Pancreas (tissue), 10 donors: ENCODE measurements around the gene CCDC71. TPM values are rescaled to one million over a fixed set of nuclear protein-coding genes. Genes with fewer than 3 reads are reported as not detected.

Experiments
- ATAC-seq, 4 donors: fragments of 200-7000 bp; cut with Tn5 transposase; one replicate each; pipeline versions ENCODE4 v1.8.0 to v1.9.1; 2020; ENCODE audit warnings: mild to moderate bottlenecking in 4 of 4, moderate library complexity in 4 of 4
- DNase-seq, 6 donors: peaks; one replicate each; pipeline ENCODE4 v3.0.0-alpha.2; 2020
- FAIRE-seq: peaks from 2 replicates; lab custom pipeline; 2012; peaks lifted over from hg19 to GRCh38; lab: Jason Lieb, UNC
- H3K27ac ChIP-seq, 4 donors: fragments of 200-600 bp; sonication (generic); 1 replicate in 3 of 4; 2 replicates in 1 of 4; pipeline versions ENCODE4 v1.5.0 to v1.8.0; 2020
- H3K27me3 ChIP-seq, 4 donors: fragments of 200-600 bp; one replicate each; pipeline ENCODE4 v1.8.0; 2021
- H3K36me3 ChIP-seq, 3 donors: fragments of 200-600 bp; sonication (generic) in 1 of 3; one replicate each; pipeline versions ENCODE4 v1.5.0 to v1.8.0; 2020 to 2021
- H3K4me1 ChIP-seq, 3 donors: fragments of 200-600 bp; one replicate each; pipeline ENCODE4 v1.8.0; 2021
- H3K4me3 ChIP-seq, 4 donors: fragments of 200-600 bp; sonication (generic) in 2 of 4; one replicate each; pipeline versions ENCODE4 v1.5.0 to v1.8.0; 2020 to 2021
- H3K9me3 ChIP-seq, 4 donors: fragments of 200-600 bp; one replicate each; pipeline ENCODE4 v1.8.0; 2021
- WGBS, 2 donors: extraction: QIAGEN DNeasy Blood & Tissue Kit; methylation state at CpG; one replicate each; pipeline ENCODE4 v1.1.7; 2013; 5-methylcytosine and 5-hydroxymethylcytosine counted together
- intact Hi-C, 3 donors: fragments of 100-400 bp; cut with DNase I; formaldehyde crosslinking; loops; one replicate each; pipeline versions ENCODE4 v1.11.1 to v1.14.2; 2022
- polyA plus RNA-seq, 2 donors: library from polyadenylated mRNA; stranded (reverse); fragments of 200-250 nt; gene quantifications; one replicate each; pipeline ENCODE4 v1.2.3, GENCODE V29; 2013
- total RNA-seq, 6 donors: library from RNA; stranded (reverse); fragmentation: NEBNext Ultra II Directional in 4 of 6; extraction: Animal tissue kit (Norgen Biotek cat#: 25700) in 4 of 6; gene quantifications; one replicate each; pipeline versions ENCODE4 v1.2.1 to v1.2.4, GENCODE V29; 2021 to 2023
- TF ChIP-seq, protein P1 (sequence below), 4 donors: fragments of 200-600 bp; sonication (generic) in 3 of 4; IDR thresholded peaks; one replicate each; pipeline versions ENCODE4 v1.5.0 to v1.8.0; 2021; ENCODE audit warnings: antibody characterized with exemption in 4 of 4
- donor health status: healthy with polysubstance abuse.
- donor health status: DM: no; HTN: no; CAD: no; lungs with moderate emphysema.
- donor health status: DM: no; HTN: no; CAD: no.
- donor health status: control.
- donor health status: control.
- donor health status: Bipolar disorder and iron deficiency.
- donor health status: DM: yes; HTN: yes; CAD: no.
- donor health status: DM: no; HTN: no; CAD: no.
- donor health status: DM: no; HTN: no; CAD: no.
- donor health status: DM: yes; HTN: yes; CAD: no.

Gene CCDC71
- total and polyA plus RNA-seq, 8 donors = 5.9 to 11.0 (median 8.3) TPM

DNA sequence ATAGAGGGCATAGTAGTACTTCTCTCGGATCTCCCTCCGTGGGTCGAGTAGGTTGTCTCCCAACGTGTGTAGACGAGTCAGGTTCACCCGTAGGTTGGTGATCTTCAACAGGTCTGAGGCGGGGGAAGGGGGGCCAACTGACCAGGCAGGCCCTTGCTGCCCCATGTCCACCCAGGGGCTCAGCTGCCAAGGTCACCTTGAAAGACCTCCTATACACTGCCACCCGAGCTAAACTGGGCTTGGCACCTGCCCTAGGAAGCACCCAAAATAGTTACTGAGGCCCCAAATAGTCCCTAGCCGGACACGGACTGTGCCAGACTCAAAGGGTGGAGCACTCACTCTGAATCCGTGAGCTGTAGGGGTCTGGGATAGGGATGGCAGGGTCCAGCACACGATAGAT lies 35.1 kb downstream of the CCDC71 start:
- FAIRE-seq (no peak), DNase-seq (no peak), ATAC-seq (no peak)
- Histone ChIP-seq H3K27ac (no peak overlapping the region), H3K4me3 (no peak overlapping the region), H3K27me3 (no peaks in the 10 kb centered on the region), H3K36me3 (peaks cover 0 to under 1% (median 0%) of the 10 kb centered on the region in 3 donors), H3K9me3 (no peaks in the 10 kb centered on the region), H3K4me1 (peaks cover 0 to 9% (median 7%) of the 10 kb centered on the region in 3 donors)
- WGBS, 2 donors = 79 to 86% methylated on average over 12 of the region's 12 CpGs
- intact Hi-C loops = no loop called here
- TF ChIP-seq, protein P1, sequence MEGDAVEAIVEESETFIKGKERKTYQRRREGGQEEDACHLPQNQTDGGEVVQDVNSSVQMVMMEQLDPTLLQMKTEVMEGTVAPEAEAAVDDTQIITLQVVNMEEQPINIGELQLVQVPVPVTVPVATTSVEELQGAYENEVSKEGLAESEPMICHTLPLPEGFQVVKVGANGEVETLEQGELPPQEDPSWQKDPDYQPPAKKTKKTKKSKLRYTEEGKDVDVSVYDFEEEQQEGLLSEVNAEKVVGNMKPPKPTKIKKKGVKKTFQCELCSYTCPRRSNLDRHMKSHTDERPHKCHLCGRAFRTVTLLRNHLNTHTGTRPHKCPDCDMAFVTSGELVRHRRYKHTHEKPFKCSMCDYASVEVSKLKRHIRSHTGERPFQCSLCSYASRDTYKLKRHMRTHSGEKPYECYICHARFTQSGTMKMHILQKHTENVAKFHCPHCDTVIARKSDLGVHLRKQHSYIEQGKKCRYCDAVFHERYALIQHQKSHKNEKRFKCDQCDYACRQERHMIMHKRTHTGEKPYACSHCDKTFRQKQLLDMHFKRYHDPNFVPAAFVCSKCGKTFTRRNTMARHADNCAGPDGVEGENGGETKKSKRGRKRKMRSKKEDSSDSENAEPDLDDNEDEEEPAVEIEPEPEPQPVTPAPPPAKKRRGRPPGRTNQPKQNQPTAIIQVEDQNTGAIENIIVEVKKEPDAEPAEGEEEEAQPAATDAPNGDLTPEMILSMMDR (IDR thresholded peaks at IDR 0.05) = no peak

- Histone ChIP-seq H3K27ac (no peak overlapping the region), H3K9me3 (no peaks in the 10 kb centered on the region), H3K36me3 (peaks cover 0 to 35% (median 3%) of the 10 kb centered on the region in 3 donors), H3K4me1 (no peaks in the 10 kb centered on the region), H3K4me3 (no peak overlapping the region), H3K27me3 (no peaks in the 10 kb centered on the region)
- intact Hi-C loops = no loop called here
- ATAC-seq (no peak), FAIRE-seq (no peak), DNase-seq (no peak)
- 79 to 87% methylated on average over 14 of the region's 14 CpGs for whole genome bisulfite sequencing, 2 donors
- TF ChIP-seq, protein P1 (IDR thresholded peaks at IDR 0.05) = no peak
Measured at GRCh38 chr3:49124991-49125670, 41.0 kb downstream of the CCDC71 start.

GRCh38 chr3:49124203-49124602 lies 41.9 kb downstream of the CCDC71 start:
- ATAC-seq (no peak), DNase-seq (no peak), FAIRE-seq (no peak)
- Histone ChIP-seq H3K27ac (no peak overlapping the region), H3K27me3 (no peaks in the 10 kb centered on the region), H3K9me3 (no peaks in the 10 kb centered on the region), H3K36me3 (peaks cover 0 to 35% (median 3%) of the 10 kb centered on the region in 3 donors), H3K4me3 (no peak overlapping the region), H3K4me1 (peaks cover 6 to 8% (median 7%) of the 10 kb centered on the region in 3 donors)
- 88 to 91% methylated on average over 7 of the region's 7 CpGs for WGBS, 2 donors
- TF ChIP-seq, protein P1 (IDR thresholded peaks at IDR 0.05) = no peak
- intact Hi-C loops = no loop called here

DNA sequence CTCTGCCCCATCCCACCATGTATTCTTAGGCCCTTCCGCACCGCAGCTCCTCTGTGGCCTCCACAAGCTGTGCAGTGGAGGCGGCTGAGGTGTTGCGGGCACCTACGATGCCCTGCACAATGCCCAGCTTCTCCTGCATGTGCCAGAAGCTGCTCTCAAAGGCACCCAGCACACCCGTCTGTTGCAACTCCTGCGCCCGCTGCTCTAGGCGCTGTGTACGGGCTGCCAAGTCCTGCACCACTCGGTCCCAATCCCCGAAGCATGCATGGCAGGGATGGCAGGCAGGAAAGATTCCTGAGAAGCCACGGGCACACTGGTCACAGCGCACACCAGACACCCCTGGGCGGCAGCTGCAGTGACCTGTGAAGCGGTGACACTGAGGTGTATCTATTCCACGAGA lies 42.4 kb downstream of the CCDC71 start:
- Histone ChIP-seq H3K4me3 (no peak overlapping the region), H3K27ac (no peak overlapping the region), H3K36me3 (peaks cover 0 to 35% (median 3%) of the 10 kb centered on the region in 3 donors), H3K4me1 (peaks cover 6 to 8% (median 8%) of the 10 kb centered on the region in 3 donors), H3K9me3 (no peaks in the 10 kb centered on the region), H3K27me3 (no peaks in the 10 kb centered on the region)
- ATAC-seq (no peak), FAIRE-seq (no peak), DNase-seq (no peak)
- TF ChIP-seq, protein P1 (IDR thresholded peaks at IDR 0.05) = no peak
- intact Hi-C loops = no loop called here
- 93 to 95% methylated on average over 17 of the region's 17 CpGs for WGBS, 2 donors

DNA sequence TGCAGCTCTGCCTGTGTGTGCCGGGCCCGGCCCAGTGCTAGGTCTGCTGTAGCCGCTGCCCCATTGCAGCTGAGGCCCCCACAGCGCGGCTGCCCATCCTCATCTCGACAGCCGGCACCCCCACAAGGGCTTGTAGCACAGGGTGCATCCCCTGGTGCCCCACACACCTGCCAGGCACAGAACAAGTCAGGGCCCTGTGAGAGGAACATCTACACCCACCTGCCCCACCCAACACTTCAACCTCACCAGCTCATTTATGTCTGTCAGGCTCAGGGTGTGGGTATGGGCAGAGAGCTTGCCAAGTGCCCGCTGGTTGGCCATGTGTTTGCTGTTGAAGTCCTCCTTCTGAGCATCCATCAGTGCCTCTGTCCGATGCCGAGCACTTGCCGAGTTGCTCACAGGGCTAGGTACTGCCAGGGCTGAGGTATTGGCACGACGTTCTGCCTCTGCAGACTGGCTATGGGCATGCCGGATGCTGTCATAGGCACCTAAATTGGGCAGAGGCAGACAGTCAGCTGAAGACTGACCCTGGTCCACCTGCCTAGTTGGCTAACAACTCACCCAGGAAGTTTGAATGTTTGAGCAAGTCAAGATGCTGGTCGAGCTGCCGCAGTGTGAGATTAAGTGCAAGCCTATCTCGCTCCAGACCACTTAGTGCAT lies 43.1 kb downstream of the CCDC71 start:
- peaks cover 3 to 38% (median 5%) of the 10 kb centered on the region in 3 donors for H3K36me3 ChIP-seq
- ATAC-seq (no peak), DNase-seq (no peak), FAIRE-seq (no peak)
- TF ChIP-seq, protein P1 (IDR thresholded peaks at IDR 0.05) = no peak
- no peak overlapping the region for H3K27ac ChIP-seq
- H3K9me3 ChIP-seq = no peaks in the 10 kb centered on the region
- peaks cover 6 to 8% (median 8%) of the 10 kb centered on the region in 3 donors for H3K4me1 ChIP-seq
- H3K27me3 ChIP-seq = no peaks in the 10 kb centered on the region
- intact Hi-C loops = no loop called here
- no peak overlapping the region for H3K4me3 ChIP-seq
- 90 to 92% methylated on average over 17 of the region's 17 CpGs for WGBS, 2 donors
